HL-60 (cell line): ENCODE data around the gene PELI1.

ENCODE experiments used
- DNase-seq, 2 experiments: peaks; one replicate each; pipeline ENCODE4 v3.0.0-alpha.2; 2010 to 2020; ENCODE audit warnings: low read depth in 1 of 2, low spot score in 1 of 2
- H3K27ac ChIP-seq: fragments of 250-450 bp; sonication (Bioruptor Pico); replicated peaks from 2 replicates; pipeline ENCODE4 v1.5.1; 2020; ENCODE audit warnings: mild to moderate bottlenecking, moderate library complexity
- H3K27me3 ChIP-seq: fragments of 250-450 bp; sonication (Bioruptor Pico); 2 replicates; pipeline ENCODE4 v1.5.1; 2021; ENCODE audit warnings: mild to moderate bottlenecking, moderate library complexity; ENCODE audit not compliant: insufficient read depth, poor library complexity, severe bottlenecking
- H3K4me3 ChIP-seq: replicated peaks from 2 replicates; pipeline ENCODE4 v1.5.1; 2011; ENCODE audit warnings: mild to moderate bottlenecking, control low read depth, low read length; ENCODE audit not compliant: insufficient read depth
- CTCF ChIP-seq: IDR thresholded peaks from one replicate; pipeline ENCODE4 v1.5.1; 2011; ENCODE audit warnings: low read length, control low read depth, inconsistent platforms; ENCODE audit not compliant: insufficient read depth
- GABPA ChIP-seq: IDR thresholded peaks from 2 replicates; pipeline ENCODE4 v1.6.1; 2012; ENCODE audit warnings: low read depth
- POLR2AphosphoS5 ChIP-seq: IDR thresholded peaks from 2 replicates; pipeline ENCODE4 v1.6.1; 2012; ENCODE audit warnings: low read depth
- REST ChIP-seq: IDR thresholded peaks from 2 replicates; pipeline ENCODE4 v1.6.1; 2012; ENCODE audit warnings: low read depth; ENCODE audit not compliant: insufficient replicate concordance
- SPI1 ChIP-seq: IDR thresholded peaks from 2 replicates; pipeline ENCODE4 v1.6.1; 2012; ENCODE audit warnings: low read depth, mild to moderate bottlenecking, borderline replicate concordance

Gene PELI1

GRCh38 chr2:64093341-64093740, 50.9 kb downstream of the PELI1 start:
- no peak overlapping the region for H3K27ac ChIP-seq
- no peaks in the 10 kb centered on the region for H3K27me3 ChIP-seq
- no peak overlapping the region for H3K4me3 ChIP-seq
- no peak for TF ChIP-seq POLR2AphosphoS5
- TF ChIP-seq SPI1: no peak
- no peak for TF ChIP-seq CTCF
- TF ChIP-seq GABPA: no peak
- no peak for TF ChIP-seq REST
- DNase-seq: no peak

GRCh38 chr2:64092502-64092901, 51.7 kb downstream of the PELI1 start:
- TF ChIP-seq REST: no peak
- no peak for TF ChIP-seq SPI1
- TF ChIP-seq POLR2AphosphoS5: no peak
- no peak for TF ChIP-seq GABPA
- TF ChIP-seq CTCF: no peak
- Histone ChIP-seq H3K27me3 (no peaks in the 10 kb centered on the region), H3K4me3 (no peak overlapping the region), H3K27ac (no peak overlapping the region)
- no peak for DNase-seq

GRCh38 chr2:64090264-64090663, 54.0 kb downstream of the PELI1 start:
- TF ChIP-seq GABPA (no peak), CTCF (no peak), REST (no peak), SPI1 (no peak), POLR2AphosphoS5 (no peak)
- Histone ChIP-seq H3K27me3 (no peaks in the 10 kb centered on the region), H3K4me3 (no peak overlapping the region), H3K27ac (no peak overlapping the region)
- no peak for DNase-seq
